Activated T-helper 1 cell treated with anti-CD3 and anti-CD28 coated beads, Interleukin-2, amount 50 U/mL, for 16 hours (primary cell): ENCODE data around the gene SERPINE1.
"Not testable (repeated sequence)": the region's sequence is repeated elsewhere in the genome, so short reads cannot be mapped to it uniquely, and the experiment has no call there.

Experiments
- DNase-seq, 2 donors: peaks; one replicate each; pipeline ENCODE4 v3.0.0-alpha.2; 2020; ENCODE audit warnings: low read depth in 1 of 2, low spot score in 1 of 2

SERPINE1 gene

DNA sequence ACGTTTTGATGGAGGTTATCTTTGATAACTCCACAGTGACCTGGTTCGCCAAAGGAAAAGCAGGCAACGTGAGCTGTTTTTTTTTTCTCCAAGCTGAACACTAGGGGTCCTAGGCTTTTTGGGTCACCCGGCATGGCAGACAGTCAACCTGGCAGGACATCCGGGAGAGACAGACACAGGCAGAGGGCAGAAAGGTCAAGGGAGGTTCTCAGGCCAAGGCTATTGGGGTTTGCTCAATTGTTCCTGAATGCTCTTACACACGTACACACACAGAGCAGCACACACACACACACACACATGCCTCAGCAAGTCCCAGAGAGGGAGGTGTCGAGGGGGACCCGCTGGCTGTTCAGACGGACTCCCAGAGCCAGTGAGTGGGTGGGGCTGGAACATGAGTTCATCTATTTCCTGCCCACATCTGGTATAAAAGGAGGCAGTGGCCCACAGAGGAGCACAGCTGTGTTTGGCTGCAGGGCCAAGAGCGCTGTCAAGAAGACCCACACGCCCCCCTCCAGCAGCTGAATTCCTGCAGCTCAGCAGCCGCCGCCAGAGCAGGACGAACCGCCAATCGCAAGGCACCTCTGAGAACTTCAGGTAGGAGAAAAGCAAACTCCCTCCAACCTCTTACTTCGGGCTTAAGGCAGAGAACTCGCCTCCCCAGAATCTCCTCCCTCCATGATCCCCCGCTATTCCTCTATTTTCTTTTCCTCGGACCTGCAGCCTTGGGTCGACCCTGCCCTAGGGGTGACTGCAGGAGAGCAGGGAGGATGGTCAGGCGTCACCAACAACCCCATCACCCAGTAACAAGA, at the start of gene SERPINE1:
TSS of gene SERPINE1 (plus strand) at position 454 of the 809 bp plus-strand sequence. CDS start 1,290 bp downstream, outside the sequence.
- DNase-seq = peak in 1 of 2 donors; percentile 19

DNA sequence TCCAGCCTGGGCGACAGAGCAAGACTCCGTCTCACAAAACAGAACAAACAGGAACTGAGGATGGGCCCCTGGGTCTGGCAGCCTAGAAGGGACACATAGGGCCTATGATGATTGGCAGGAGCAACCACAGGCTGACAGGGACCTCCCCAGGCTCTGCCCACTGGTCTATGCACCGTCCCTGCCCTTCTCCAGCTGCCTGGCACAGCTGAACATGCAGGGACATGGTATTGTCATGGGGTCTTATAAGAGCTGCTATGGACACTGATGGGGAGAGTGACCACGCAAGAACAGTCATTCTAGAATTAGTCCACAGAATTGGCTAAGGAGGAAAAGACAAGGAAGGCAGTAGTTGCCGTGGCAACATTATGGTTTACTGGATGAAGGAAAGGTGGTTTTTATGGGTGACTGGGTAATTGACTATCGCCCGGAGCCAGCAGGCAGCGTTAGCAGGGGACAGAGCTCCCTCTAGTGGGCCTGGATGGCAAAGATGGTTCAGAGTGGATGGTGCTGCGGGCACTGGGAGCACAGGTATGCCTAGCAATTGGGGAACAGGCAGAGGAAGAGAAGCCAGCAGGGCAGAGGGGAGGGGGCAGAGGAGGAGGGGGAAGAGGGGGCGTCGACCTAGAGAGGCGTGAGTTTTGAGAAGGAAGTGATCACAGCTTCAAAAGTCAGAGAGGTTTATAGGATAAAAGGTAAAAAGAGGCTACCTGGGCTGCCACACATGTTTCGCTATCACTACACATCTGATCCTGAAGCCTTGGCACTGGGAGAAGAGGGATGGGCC, 49.4 kb upstream of the SERPINE1 start:
- DNase-seq = peak; percentile 68 to 75

DNA sequence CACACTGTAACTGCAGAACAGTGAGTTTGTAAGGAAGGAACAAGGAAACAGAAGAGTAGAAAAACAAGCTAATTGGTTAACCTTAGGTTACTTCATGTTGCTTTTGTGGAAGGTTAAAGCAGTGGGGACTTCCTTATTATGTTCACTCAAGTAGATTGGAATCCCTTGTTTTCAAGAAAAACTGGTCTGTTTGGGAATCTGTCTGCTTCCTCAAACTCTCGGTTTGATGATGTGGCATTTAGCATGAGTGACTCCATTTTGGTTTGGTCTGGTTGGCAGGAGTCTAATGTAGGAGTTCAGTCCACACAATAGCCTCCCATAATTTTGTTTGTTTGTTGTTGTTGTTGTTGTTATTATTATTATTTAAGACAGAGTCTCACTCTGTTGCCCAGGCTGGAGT, 45.5 kb upstream of the SERPINE1 start:
- no peak for DNase-seq

DNA sequence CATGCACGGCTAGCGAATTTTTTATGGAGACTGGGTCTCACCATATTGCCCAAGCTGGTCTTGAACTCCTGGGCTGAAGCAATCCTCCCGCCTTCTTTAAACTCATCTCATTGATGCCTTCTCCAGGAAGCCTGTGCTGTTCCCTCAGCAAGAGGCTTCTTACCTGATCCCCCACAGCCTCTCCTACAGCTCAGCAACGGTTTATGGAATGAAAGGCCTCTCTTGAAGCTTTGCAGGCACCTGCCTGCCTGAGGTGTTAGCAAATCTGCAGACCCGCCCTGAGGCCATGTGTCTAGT, 42.1 kb upstream of the SERPINE1 start:
- no peak for DNase-seq

DNA sequence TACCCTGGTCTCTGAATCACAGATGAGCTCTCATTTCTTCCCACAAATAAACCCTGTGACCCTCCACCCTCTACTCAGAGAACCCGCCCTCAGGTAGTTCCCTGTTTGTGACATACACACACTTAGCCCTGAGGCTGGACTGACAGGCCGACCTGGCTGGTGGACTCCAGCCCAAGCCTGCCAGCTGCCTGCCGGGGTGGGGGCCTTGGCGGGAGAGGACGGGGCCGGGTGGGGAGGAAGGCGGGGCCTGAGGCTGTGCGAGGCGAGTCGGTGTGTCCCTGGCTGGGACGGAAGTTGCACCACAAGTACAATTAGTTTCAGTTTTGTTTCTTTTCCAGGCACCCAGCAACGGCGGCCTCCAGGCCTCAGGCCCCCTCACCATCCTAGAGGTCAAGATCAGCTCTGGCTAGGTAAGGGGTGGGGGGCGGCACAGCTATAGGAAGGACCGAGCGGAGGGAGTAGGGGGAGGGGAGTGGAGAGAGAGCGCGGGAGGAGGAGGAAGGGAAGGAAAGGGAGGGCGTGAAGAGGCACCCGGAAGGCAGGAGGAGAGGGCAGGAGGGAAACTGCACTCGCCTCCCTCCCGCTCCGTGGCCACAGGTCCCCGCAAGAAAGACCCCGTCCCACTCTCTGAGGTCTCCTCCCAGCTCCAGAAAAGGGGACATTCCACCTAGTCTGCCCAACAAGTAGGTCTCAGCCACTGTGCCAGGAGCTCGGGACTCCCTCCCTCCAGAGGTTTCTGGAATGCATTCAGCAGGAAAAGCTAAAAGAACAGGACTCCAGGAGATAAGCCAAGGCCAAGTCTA, 41.5 kb upstream of the SERPINE1 start, which contains the start of gene TRIM56:
TSS of gene TRIM56 (plus strand) at position 320 of the 803 bp plus-strand sequence. CDS start 1,832 bp downstream, outside the sequence.
- peak; percentile 57 to 60 for DNase-seq

DNA sequence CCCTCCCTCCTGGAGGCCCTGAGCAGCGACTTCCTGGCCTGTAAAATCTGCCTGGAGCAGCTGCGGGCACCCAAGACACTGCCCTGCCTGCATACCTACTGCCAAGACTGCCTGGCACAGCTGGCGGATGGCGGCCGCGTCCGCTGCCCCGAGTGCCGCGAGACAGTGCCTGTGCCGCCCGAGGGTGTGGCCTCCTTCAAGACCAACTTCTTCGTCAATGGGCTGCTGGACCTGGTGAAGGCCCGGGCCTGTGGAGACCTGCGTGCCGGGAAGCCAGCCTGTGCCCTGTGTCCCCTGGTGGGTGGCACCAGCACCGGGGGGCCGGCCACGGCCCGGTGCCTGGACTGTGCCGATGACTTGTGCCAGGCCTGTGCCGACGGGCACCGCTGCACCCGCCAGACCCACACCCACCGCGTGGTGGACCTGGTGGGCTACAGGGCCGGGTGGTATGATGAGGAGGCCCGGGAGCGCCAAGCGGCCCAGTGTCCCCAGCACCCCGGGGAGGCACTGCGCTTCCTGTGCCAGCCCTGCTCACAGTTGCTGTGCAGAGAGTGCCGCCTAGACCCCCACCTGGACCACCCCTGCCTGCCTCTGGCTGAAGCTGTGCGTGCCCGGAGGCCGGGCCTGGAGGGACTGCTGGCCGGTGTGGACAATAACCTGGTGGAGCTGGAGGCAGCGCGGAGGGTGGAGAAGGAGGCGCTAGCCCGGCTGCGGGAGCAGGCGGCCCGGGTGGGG, 39.4 kb upstream of the SERPINE1 start:
- DNase-seq = no peak

DNA sequence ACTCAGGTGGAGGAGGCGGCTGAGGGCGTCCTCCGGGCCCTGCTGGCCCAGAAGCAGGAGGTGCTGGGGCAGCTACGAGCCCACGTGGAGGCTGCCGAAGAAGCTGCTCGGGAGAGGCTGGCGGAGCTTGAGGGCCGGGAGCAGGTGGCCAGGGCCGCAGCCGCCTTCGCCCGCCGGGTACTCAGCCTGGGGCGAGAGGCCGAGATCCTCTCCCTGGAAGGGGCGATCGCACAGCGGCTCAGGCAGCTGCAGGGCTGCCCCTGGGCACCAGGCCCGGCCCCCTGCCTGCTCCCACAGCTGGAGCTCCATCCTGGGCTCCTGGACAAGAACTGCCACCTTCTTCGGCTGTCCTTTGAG, 38.9 kb upstream of the SERPINE1 start:
- no peak for DNase-seq

DNA sequence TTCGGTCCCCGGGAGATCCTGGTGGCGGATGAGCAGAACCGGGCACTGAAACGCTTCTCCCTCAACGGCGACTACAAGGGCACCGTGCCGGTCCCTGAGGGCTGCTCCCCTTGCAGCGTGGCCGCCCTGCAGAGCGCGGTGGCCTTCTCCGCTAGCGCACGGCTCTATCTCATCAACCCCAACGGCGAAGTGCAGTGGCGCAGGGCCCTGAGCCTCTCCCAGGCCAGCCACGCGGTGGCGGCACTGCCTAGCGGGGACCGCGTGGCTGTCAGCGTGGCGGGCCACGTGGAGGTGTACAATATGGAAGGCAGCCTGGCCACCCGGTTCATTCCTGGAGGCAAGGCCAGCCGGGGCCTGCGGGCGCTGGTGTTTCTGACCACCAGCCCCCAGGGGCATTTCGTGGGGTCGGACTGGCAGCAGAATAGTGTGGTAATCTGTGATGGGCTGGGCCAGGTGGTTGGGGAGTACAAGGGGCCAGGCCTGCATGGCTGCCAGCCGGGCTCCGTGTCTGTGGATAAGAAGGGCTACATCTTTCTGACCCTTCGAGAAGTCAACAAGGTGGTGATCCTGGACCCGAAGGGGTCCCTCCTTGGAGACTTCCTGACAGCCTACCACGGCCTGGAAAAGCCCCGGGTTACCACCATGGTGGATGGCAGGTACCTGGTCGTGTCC, 37.9 kb upstream of the SERPINE1 start:
- DNase-seq = no peak

DNA sequence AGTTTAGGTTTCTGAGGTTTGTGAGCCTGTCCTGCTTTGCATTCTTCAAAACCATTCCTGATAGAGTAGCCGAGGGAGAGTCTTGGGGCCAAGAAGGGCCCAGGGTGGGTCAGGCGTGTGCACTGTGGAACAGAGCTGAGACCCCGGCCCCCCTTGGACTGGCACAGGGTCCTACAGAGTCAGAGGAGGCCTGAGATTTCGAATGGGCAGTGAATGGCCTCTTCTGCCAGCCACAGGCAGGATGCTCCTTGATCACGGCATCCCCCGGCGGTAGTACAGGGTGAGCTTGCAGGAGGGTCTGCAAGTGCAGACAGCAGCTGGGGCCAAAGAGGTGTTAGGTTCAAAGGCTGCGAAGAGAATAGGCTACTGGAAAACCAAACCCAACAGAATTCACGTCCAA, 37.0 kb upstream of the SERPINE1 start:
- DNase-seq = no peak

DNA sequence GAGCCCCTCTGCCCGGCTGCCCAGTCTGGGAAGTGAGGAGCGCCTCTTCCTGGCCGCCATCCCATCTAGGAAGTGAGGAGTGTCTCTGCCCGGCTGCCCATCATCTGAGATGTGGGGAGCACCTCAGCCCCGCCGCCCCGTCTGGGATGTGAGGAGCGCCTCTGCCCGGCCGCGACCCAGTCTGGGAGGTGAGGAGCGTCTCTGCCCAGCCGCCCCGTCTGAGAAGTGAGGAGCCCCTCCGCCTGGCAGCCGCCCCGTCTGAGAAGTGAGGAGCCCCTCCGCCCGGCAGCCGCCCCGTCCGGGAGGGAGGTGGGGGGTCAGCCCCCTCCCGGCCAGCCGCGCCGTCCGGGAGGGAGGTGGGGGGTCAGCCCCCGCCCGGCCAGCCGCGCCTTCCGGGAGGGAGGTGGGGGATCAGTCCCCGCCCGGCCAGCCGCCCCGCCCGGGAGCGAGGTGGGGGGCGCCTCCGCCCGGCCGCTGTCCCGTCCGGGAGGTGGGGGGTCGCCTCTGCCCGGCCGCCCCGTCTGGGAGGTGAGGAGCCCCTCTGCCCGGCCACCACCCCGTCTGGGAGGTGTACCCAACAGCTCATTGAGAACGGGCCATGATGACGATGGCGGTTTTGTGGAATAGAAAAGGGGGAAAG, 34.5 kb upstream of the SERPINE1 start:
- DNase-seq = not testable (repeated sequence)

DNA sequence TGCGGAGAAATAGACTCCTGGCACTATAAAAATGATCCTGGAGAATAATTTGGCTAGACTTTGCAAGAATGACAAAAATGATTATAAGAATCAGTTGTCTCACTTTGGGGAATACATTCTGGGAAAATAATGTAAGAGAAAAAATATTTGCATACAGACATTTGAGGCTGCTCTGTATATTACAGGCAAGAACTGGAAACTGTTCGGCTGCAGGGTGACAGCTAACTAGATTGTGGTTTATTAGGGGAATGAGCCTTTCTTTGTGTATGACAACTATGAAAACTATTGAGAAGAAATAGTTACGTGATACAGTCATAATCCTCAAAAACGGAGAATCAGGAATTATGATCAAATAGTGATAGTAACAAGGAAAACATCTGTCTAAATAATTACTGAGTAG, 33.0 kb upstream of the SERPINE1 start:
- DNase-seq = no peak

DNA sequence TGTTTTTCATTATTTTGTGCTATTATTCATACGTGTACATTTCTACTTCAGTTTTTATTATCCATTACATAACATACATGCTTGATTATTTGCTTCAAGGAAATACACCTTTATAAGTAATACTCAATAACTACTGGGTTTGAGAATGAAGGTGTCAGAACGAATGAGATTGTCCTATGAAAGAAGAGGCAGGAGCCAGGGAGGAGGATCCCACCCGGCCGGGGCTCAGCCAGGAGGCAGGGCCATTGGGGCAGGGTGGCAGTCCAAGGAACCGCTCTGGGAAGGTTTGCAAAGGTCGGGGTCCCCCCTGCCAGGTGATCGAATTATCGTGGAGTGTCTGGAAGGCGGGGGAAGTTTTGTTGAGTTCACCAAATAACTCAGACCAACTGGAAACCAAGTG, 32.5 kb upstream of the SERPINE1 start:
- DNase-seq = no peak

DNA sequence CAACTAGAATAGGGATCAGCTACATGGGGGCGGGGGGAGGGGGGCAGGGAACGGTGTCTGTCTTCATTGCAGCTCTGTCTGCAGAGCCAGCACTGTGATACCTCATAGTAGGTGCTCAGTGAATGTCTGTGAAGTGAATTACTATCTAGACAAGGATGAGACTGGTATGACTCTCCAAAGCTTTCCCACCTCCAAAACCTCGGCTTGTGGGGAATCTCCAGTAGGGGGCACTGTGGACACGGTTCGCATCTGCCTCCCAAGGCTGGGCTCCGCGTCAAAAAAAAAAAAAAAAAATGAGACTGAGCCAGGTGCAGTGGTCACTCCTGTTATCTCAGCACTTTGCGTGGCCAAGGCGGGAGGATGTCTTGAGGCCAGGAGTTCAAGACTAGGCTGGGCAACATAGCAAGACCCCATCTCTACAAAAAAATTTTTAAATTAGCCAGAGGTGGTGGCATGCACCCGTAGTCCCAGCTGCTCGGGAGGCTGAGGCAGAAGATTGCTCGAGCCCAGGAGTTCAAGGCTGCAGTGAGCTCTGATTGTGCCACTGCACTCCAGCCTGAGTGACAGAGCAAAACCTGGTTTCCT, 32.0 kb upstream of the SERPINE1 start:
- no peak for DNase-seq

DNA sequence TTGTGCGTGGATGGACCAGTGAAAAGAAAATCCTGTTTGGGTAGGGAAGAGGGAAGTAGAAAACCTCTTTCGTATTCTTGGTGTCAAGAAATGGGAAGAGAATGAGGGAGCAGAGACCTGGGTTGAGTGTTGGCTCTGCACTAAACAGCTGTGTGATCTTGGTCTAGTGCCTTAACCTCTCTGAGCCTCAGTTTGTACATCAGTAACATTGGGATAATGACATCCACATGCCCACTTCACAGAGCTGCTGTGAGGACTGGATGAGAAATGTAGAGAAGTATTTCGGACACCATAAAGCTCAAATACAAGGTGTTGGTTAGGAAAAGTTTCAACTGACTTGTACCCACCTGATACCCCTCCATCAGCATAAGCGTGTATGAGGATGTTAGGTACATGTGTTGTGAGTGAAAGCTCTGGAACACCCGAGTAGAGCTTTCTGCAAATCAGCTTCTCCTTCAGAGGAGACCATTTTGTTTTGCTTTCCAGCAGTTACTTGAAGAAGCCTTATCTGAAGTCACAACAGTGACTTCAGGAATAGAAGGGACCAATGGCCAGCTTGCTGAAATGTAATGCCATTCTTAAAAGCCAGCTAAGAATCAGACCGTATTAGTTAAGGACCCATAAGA, 30.5 kb upstream of the SERPINE1 start:
- no peak for DNase-seq

DNA sequence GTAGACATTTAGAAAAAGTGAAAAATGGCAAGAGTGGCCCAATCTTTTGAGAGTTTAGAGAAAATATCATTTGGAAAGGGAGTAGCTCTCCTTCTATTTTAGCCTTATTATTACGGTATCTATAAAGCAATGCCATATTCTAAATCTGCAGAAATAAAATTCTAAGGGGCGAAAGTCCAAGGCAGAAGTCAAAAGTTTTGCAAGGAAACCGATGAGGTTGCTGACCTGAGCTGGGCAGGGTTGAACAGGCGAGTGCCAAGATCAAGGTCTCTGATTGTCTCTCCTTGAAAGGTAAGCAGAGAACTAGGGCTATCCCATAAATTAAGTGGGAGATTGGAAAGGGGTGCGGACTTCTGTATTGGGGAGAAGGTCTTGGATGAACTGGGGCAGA, 30.0 kb upstream of the SERPINE1 start:
- DNase-seq = no peak

DNA sequence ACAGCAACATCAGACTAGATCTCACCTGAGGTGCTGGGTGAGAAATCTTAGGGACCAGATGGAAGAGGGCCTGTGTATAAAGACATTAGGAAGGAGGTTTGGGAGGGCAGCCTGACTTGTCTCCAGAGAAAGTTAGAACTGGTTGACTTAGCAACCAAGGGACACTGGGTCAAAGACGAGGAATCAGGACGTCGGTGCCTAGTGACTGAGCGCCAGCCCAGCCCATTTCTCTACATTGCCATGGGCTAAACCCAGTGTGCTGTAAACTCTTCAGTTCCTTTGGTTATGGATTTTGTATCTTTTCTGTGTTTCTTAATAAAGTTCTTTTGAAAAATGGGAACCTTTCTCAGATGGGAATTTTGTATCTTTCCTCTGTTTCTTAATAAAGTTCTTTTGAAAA, 29.3 kb upstream of the SERPINE1 start:
- DNase-seq = no peak

DNA sequence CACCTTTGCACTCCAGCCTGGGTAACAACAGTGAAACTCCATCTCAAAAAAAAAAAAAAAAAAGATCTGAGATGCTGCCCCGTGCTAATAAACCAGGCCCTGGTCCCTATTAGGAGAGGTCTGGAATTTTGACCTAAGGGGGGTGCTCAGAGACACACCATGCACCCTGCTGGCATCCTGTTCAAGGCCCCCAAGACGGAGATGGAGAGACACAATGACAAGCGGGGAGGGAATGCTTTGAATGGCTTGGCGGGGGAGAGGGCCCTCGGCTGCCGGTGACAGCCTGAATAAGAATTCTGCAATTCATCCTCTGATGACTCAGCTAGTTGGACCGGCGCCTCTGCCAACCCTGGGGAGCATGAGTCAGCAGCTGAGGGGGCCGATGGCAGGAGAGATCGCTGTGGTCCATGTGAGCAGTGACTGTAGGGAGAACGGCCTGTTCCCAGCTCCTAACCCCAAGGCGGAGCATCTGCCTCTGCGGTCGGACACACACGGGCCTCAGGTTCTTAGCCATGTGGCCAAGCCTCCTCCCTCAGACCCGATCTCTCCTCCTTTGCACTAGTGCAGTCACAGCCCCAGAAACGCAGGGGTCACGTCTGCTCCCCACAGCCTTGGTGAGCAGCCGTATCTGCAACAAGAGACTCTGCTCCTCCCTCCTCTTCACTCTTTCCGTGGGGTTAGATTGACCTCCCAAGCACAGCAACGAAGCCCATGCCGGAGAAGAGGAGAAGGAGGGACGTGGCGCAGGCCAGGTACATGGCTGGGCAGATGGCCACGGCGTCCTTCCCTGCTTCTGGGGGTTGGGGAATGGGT, 26.7 kb upstream of the SERPINE1 start:
- peak in 1 of 2 donors; percentile 35 for DNase-seq
